PC-9 (cell line): ENCODE measurements around the gene MDH2.
"Not testable (repeated sequence)": the region's sequence is repeated elsewhere in the genome, so short reads cannot be mapped to it uniquely, and the experiment has no call there.

Source experiments
- EZH2 ChIP-seq: fragments of 200-600 bp; sonication (generic); IDR thresholded peaks from 2 replicates; pipeline ENCODE4 v1.8.0; 2017; ENCODE audit warnings: antibody characterized with exemption, low read depth
- TF ChIP-seq, protein P1 (sequence below): fragments of 200-600 bp; sonication (generic); conservative IDR thresholded peaks from 2 replicates; pipeline ENCODE4 v1.6.1; 2017; ENCODE audit warnings: mixed run types, antibody characterized with exemption, mild to moderate bottlenecking, moderate library complexity

DNA sequence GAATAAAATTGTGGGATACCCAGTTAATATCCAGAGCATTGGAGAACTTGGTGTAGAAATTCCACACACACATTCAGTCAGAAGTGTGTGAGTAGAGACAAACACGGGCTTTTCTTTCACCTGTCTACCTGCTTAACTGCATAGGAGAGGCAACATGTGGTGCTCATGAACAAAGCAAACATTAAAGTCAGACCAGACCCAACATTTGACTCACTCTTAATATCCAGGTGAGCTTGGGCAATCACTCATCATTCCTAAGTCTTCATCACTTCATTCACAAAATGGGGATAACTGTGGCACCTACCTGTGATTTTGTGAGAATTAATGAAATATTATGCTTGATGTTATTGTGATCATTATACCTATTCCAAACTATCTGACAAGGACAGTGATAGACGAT is 36.2 kb downstream of the MDH2 start:
- TF ChIP-seq, protein P1, sequence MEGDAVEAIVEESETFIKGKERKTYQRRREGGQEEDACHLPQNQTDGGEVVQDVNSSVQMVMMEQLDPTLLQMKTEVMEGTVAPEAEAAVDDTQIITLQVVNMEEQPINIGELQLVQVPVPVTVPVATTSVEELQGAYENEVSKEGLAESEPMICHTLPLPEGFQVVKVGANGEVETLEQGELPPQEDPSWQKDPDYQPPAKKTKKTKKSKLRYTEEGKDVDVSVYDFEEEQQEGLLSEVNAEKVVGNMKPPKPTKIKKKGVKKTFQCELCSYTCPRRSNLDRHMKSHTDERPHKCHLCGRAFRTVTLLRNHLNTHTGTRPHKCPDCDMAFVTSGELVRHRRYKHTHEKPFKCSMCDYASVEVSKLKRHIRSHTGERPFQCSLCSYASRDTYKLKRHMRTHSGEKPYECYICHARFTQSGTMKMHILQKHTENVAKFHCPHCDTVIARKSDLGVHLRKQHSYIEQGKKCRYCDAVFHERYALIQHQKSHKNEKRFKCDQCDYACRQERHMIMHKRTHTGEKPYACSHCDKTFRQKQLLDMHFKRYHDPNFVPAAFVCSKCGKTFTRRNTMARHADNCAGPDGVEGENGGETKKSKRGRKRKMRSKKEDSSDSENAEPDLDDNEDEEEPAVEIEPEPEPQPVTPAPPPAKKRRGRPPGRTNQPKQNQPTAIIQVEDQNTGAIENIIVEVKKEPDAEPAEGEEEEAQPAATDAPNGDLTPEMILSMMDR = not testable (repeated sequence)
- TF ChIP-seq EZH2 = not testable (repeated sequence)
